Measurements from ENCODE around the gene IL18.
"Not testable (repeated sequence)": the region's sequence is repeated elsewhere in the genome, so short reads cannot be mapped to it uniquely, and the experiment has no call there.

Gene IL18

GRCh38 chr11:112163875-112164685, at the start of gene IL18:
Gene IL18, minus strand, starts transcription at chr11:112164094. Its CDS starts 9,041 bp downstream, at chr11:112155053.
- DNase-seq, result no peak

GRCh38 chr11:112212710-112213109, 48.8 kb upstream of the IL18 start:
- no peak for DNase-seq

- no peak for DNase-seq
These were observed 48.4 kb upstream of the IL18 start for GRCh38 chr11:112212290-112212689.

- DNase-seq, result peak; percentile 38
These were observed 47.6 kb upstream of the IL18 start for GRCh38 chr11:112211536-112211935.

GRCh38 chr11:112210890-112211289, 47.0 kb upstream of the IL18 start:
- DNase-seq, result no peak

GRCh38 chr11:112206071-112206470, 42.2 kb upstream of the IL18 start:
- no peak for DNase-seq

GRCh38 chr11:112200252-112200651, 36.4 kb upstream of the IL18 start:
- DNase-seq, result no peak

- DNase-seq, result not testable (repeated sequence)
These were observed 35.2 kb upstream of the IL18 start for GRCh38 chr11:112199101-112199500.

- no peak for DNase-seq
These were observed 32.7 kb upstream of the IL18 start for GRCh38 chr11:112196519-112197087.

GRCh38 chr11:112195951-112196351, 32.1 kb upstream of the IL18 start:
- DNase-seq, result no peak

- DNase-seq, result not testable (repeated sequence)
These were observed 31.2 kb upstream of the IL18 start for GRCh38 chr11:112195113-112195512.

- DNase-seq, result no peak
These were observed 22.4 kb upstream of the IL18 start for GRCh38 chr11:112186304-112186703.

- DNase-seq, result no peak
These were observed 22.0 kb upstream of the IL18 start for GRCh38 chr11:112185883-112186282.

- DNase-seq, result no peak
These were observed 19.0 kb upstream of the IL18 start for GRCh38 chr11:112182867-112183266.

GRCh38 chr11:112179601-112180000, 15.7 kb upstream of the IL18 start:
- DNase-seq, result no peak

GRCh38 chr11:112178936-112179335, 15.0 kb upstream of the IL18 start:
- DNase-seq, result no peak

- no peak for DNase-seq
These were observed 14.5 kb upstream of the IL18 start for GRCh38 chr11:112178428-112178827.

- no peak for DNase-seq
These were observed 13.7 kb upstream of the IL18 start for GRCh38 chr11:112177589-112177988.

- DNase-seq, result no peak
These were observed 12.2 kb upstream of the IL18 start for GRCh38 chr11:112176077-112176476.

GRCh38 chr11:112175599-112175952, 11.7 kb upstream of the IL18 start:
- DNase-seq, result no peak

- DNase-seq, result peak; percentile 39
These were observed 11.1 kb upstream of the IL18 start, which contains the start of gene BCO2 for GRCh38 chr11:112174789-112175598. Gene BCO2, plus strand, starts transcription at chr11:112175512. Its CDS starts 90 bp downstream, at chr11:112175602.

GRCh38 chr11:112173152-112173551, 9.3 kb upstream of the IL18 start:
- DNase-seq, result no peak

GRCh38 chr11:112172362-112172994, 8.6 kb upstream of the IL18 start:
- DNase-seq, result peak; percentile 41
